Measurements from ENCODE around the gene P2RY8. TPM values are rescaled to one million over a fixed set of nuclear protein-coding genes. Genes with fewer than 3 reads are reported as not detected.
"Not testable (repeated sequence)": the region's sequence is repeated elsewhere in the genome, so short reads cannot be mapped to it uniquely, and the experiment has no call there.

The P2RY8 gene
- total RNA-seq, 1 experiment from 2014 or later, result 0.44 TPM

DNA sequence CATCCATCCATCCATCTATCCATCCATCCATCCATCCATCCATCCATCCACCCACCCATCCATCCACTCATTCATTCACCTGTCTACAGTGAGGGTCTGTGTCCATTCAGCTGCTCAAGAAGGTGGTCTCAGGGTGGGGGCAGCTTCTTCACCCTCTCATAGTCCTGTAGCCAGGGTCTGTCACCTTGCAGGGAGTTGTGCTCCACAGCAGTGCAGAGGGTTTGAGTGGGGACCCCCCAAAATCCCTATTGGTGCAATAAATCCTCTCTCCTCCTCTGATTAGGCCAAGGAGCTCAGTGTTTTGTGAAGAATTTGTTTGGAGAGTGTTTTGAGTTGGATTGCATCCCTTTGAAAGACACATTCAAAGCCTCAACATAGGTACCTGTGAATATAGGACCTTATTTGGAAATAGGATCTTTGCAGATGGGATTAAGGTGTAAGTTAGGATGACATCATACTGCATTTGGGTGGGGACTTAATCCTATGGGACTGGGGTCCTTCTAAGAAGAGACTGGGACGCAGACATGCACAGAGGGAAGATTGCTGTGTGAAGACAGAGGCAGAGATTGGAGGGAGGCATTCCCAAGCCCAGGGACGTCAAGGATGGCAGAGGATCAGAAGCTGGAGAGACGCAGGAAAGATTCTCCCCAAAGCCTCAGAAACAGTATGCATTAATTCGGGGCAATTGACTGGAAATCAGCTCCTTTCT lies 12.0 kb downstream of the P2RY8 start:
- no peak overlapping the region for H3K4me2 ChIP-seq (ENCODE audit: low read length)
- ChIA-PET RAD21 (ENCODE audit: low non-redundant PET in 1 of 2, low total read pairs in 2 of 2, uncharacterized antibody in 2 of 2, unreplicated experiment in 2 of 2) (no interaction called here), POLR2A (no interaction called here), CTCF (no interaction called here)
- H3K4me1 ChIP-seq (ENCODE audit: control insufficient read depth in 1 of 2, insufficient read depth in 2 of 2, low read length in 2 of 2), result no peaks in the 10 kb centered on the region
- no peak for TF ChIP-seq ZNF274 (IDR thresholded peaks at IDR 0.05; ENCODE audit: low read depth, low read length)
- TF ChIP-seq ZFX (IDR thresholded peaks at IDR 0.05), result no peak
- no peak for TF ChIP-seq YY1 (IDR thresholded peaks at IDR 0.05; ENCODE audit: extremely low read depth, insufficient replicate concordance, low read depth, low read length)
- TF ChIP-seq SRF (IDR thresholded peaks at IDR 0.05; ENCODE audit: low read depth), result no peak
- TF ChIP-seq, protein P1, sequence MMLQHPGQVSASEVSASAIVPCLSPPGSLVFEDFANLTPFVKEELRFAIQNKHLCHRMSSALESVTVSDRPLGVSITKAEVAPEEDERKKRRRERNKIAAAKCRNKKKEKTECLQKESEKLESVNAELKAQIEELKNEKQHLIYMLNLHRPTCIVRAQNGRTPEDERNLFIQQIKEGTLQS (IDR thresholded peaks at IDR 0.05), result no peak
- TF ChIP-seq FOSL1 (IDR thresholded peaks at IDR 0.05; ENCODE audit: low read depth), result no peak
- TF ChIP-seq EZH2 (IDR thresholded peaks at IDR 0.05), result no peak
- TF ChIP-seq CBX3 (IDR thresholded peaks at IDR 0.05; ENCODE audit: low read depth), result no peak
- TF ChIP-seq SIN3A (IDR thresholded peaks at IDR 0.05; ENCODE audit: low read depth), result no peak
- TF ChIP-seq, protein P2, sequence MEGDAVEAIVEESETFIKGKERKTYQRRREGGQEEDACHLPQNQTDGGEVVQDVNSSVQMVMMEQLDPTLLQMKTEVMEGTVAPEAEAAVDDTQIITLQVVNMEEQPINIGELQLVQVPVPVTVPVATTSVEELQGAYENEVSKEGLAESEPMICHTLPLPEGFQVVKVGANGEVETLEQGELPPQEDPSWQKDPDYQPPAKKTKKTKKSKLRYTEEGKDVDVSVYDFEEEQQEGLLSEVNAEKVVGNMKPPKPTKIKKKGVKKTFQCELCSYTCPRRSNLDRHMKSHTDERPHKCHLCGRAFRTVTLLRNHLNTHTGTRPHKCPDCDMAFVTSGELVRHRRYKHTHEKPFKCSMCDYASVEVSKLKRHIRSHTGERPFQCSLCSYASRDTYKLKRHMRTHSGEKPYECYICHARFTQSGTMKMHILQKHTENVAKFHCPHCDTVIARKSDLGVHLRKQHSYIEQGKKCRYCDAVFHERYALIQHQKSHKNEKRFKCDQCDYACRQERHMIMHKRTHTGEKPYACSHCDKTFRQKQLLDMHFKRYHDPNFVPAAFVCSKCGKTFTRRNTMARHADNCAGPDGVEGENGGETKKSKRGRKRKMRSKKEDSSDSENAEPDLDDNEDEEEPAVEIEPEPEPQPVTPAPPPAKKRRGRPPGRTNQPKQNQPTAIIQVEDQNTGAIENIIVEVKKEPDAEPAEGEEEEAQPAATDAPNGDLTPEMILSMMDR (IDR thresholded peaks at IDR 0.05 in 2 of 3, conservative IDR thresholded peaks at IDR 0.05 in 1 of 3; ENCODE audit: borderline replicate concordance in 1 of 3, insufficient read depth in 1 of 3, low read depth in 2 of 3, low read length in 2 of 3), result no peak
- no peak for TF ChIP-seq EGR1 (IDR thresholded peaks at IDR 0.05; ENCODE audit: low read depth)
- no peak for ATAC-seq
- no peak overlapping the region for H2AFZ ChIP-seq (ENCODE audit: low read depth, low read length, poor library complexity, severe bottlenecking)
- DNase-seq (ENCODE audit: low read depth, low spot score), result no peak
- H3K9me3 ChIP-seq (ENCODE audit: control insufficient read depth in 1 of 2, insufficient read depth in 1 of 2, low read depth in 1 of 2, low read length in 2 of 2), result no peaks in the 10 kb centered on the region
- H4K20me1 ChIP-seq (ENCODE audit: insufficient read depth), result no peaks in the 10 kb centered on the region
- H3K9me2 ChIP-seq (ENCODE audit: insufficient read depth), result no peaks in the 10 kb centered on the region
- peaks cover 5% of the 10 kb centered on the region; the same call in 1 of the 2 replicates for H3K27me3 ChIP-seq (ENCODE audit: insufficient read depth, low read length)
- no peak overlapping the region for H3K4me3 ChIP-seq (replicated peaks in 1 of 2; ENCODE audit: low read depth in 1 of 2, low read length in 2 of 2)
- no peak overlapping the region for H3K27ac ChIP-seq (ENCODE audit: low read depth, low read length)
- H3K9ac ChIP-seq (ENCODE audit: low read length), result no peak overlapping the region
- no TSS peak for BruUV-seq (replicated peaks)
- intact Hi-C loops (cut with micrococcal nuclease), result no loop called here
- no peaks in the 10 kb centered on the region for H3K79me2 ChIP-seq (ENCODE audit: insufficient read depth, low read length)
- no peaks in the 10 kb centered on the region for H3K36me3 ChIP-seq (ENCODE audit: control insufficient read depth in 1 of 2, insufficient read depth in 2 of 2, low read length in 2 of 2)

DNA sequence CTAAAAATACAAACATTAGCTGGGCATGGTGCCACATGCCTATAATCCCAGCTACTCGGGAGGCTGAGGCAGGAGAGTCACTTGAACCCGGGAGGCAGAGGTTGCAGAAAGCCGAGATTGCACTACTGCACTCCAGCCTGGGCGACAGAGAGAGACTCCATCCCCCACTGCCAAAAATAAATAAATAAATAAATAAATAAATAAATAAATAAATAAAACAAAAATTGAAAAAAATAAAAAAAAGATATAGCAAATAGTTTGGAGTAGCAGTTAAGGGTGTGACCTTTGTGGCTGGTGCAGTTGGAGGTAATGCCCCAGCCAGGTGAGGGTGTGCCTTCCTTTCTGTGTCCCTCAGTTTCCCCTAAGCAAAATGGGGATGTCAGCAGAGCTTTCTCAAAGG lies 14.1 kb downstream of the P2RY8 start:
- not testable (repeated sequence) for H3K27ac ChIP-seq (ENCODE audit: low read depth, low read length)

More for the DNA sequence above, 14.1 kb downstream of the P2RY8 start:
- DNase-seq (ENCODE audit: low read depth, low spot score); H3K9me3 ChIP-seq (ENCODE audit: control insufficient read depth in 1 of 2, insufficient read depth in 1 of 2, low read depth in 1 of 2, low read length in 2 of 2); H3K36me3 ChIP-seq (ENCODE audit: control insufficient read depth in 1 of 2, insufficient read depth in 2 of 2, low read length in 2 of 2); CTCF ChIA-PET; ATAC-seq; H3K9ac ChIP-seq (ENCODE audit: low read length); RAD21 ChIA-PET (ENCODE audit: low non-redundant PET in 1 of 2, low total read pairs in 2 of 2, uncharacterized antibody in 2 of 2, unreplicated experiment in 2 of 2); BruUV-seq (replicated peaks); POLR2A ChIA-PET; H4K20me1 ChIP-seq (ENCODE audit: insufficient read depth); H3K4me2 ChIP-seq (ENCODE audit: low read length); H3K79me2 ChIP-seq (ENCODE audit: insufficient read depth, low read length); H3K9me2 ChIP-seq (ENCODE audit: insufficient read depth); intact Hi-C loops (cut with micrococcal nuclease); H3K4me1 ChIP-seq (ENCODE audit: control insufficient read depth in 1 of 2, insufficient read depth in 2 of 2, low read length in 2 of 2); H3K27me3 ChIP-seq (ENCODE audit: insufficient read depth, low read length); H2AFZ ChIP-seq (ENCODE audit: low read depth, low read length, poor library complexity, severe bottlenecking); H3K4me3 ChIP-seq (replicated peaks in 1 of 2; ENCODE audit: low read depth in 1 of 2, low read length in 2 of 2): not testable (repeated sequence)

All from HCT116 (cell line).